ENCODE data around the gene IZUMO1.

The IZUMO1 gene

GRCh38 chr19:48756686-48757085, 10.0 kb upstream of the IZUMO1 start:
- DNase-seq: no peak

- no peak for DNase-seq
Observed at GRCh38 chr19:48756212-48756611, 9.5 kb upstream of the IZUMO1 start.

- DNase-seq: no peak
Observed at GRCh38 chr19:48755787-48756186, 9.1 kb upstream of the IZUMO1 start.

GRCh38 chr19:48755084-48755641, 8.5 kb upstream of the IZUMO1 start, which contains the start of gene FGF21:
FGF21 (plus strand) TSS chr19:48755524; CDS start chr19:48756237, 713 bp downstream.
- no peak for DNase-seq

GRCh38 chr19:48752496-48753365, 6.0 kb upstream of the IZUMO1 start, which contains the start of gene FUT1:
FUT1 (minus strand) TSS chr19:48752641; CDS start chr19:48751281, 1,360 bp downstream.
- DNase-seq: no peak

- no peak for DNase-seq
Observed at GRCh38 chr19:48751845-48752495, 5.3 kb upstream of the IZUMO1 start.

GRCh38 chr19:48750771-48751504, 4.2 kb upstream of the IZUMO1 start:
- DNase-seq: no peak

GRCh38 chr19:48750351-48750750, 3.6 kb upstream of the IZUMO1 start:
- no peak for DNase-seq

- no peak for DNase-seq
Observed at GRCh38 chr19:48749571-48750198, 3.0 kb upstream of the IZUMO1 start.

- no peak for DNase-seq
Observed at GRCh38 chr19:48746110-48746509, 599 bp downstream of the IZUMO1 start.

GRCh38 chr19:48745208-48745995, 1.3 kb downstream of the IZUMO1 start:
- DNase-seq: no peak

GRCh38 chr19:48742096-48742495, 4.6 kb downstream of the IZUMO1 start:
- DNase-seq: no peak

GRCh38 chr19:48741129-48741999, 5.3 kb downstream of the IZUMO1 start:
- no peak for DNase-seq

GRCh38 chr19:48740164-48740972, 6.3 kb downstream of the IZUMO1 start, which contains the start of gene RASIP1:
RASIP1 (minus strand) TSS chr19:48740610; CDS start chr19:48740282, 328 bp downstream.
- DNase-seq: no peak

GRCh38 chr19:48739404-48740163, 7.1 kb downstream of the IZUMO1 start:
- DNase-seq: no peak

GRCh38 chr19:48738557-48739403, 7.9 kb downstream of the IZUMO1 start:
- no peak for DNase-seq

- DNase-seq: no peak
Observed at GRCh38 chr19:48737360-48737998, 9.2 kb downstream of the IZUMO1 start.
